K562 (cell line): Measurements from ENCODE around the gene CSE1L. TPM values are rescaled to one million over a fixed set of nuclear protein-coding genes. Genes with fewer than 3 reads are reported as not detected.

Experiments
- ATAC-seq: fragments of 200-7000 bp; cut with Tn5 transposase; 3 replicates; pipeline ENCODE4 v1.9.1; 2020; ENCODE audit warnings: moderate library complexity
- BruUV-seq: library from RNA; stranded (reverse); fragments of 400-500 nt; replicated peaks from 2 replicates; lab custom pipeline; 2021; lab: Mats Ljungman, UMichigan
- CTCF ChIA-PET: fragments of 300-600 bp; formaldehyde crosslinking; extraction: SDS; loops from one replicate; lab custom pipeline; 2021; ENCODE audit warnings: low intra/inter-chr PET ratio; lab: Yijun Ruan, JAX
- POLR2A ChIA-PET: fragments of 300-600, 350-650 bp; sonication (Branson Sonifier 250); formaldehyde crosslinking; extraction: SDS; loops from one replicate; lab custom pipeline; 2021; ENCODE audit warnings: antibody characterized with exemption, inconsistent platforms; lab: Yijun Ruan, JAX
- DNase-seq, 4 experiments: peaks; one replicate each; pipeline versions ENCODE4 v3.0.0 to v3.0.0-alpha.2; 2011 to 2018; ENCODE audit warnings: low spot score in 3 of 4, mixed read lengths in 3 of 4; ENCODE audit errors: extremely low read depth in 1 of 4
- FAIRE-seq: peaks from 2 replicates; lab custom pipeline; 2011; peaks lifted over from hg19 to GRCh38; lab: Jason Lieb, UNC
- H2AFZ ChIP-seq: 2 replicates; pipeline ENCODE4 v1.6.0; 2011; ENCODE audit warnings: low read depth, low read length, control low read depth, inconsistent platforms
- H3K27ac ChIP-seq: fragments of 200-600 bp; 3 replicates; pipeline ENCODE4 v1.8.0; 2011; ENCODE audit warnings: low read depth, mild to moderate bottlenecking, control low read depth, inconsistent platforms, low read length, moderate library complexity, mixed read lengths; ENCODE audit errors: extremely low read depth
- H3K27me3 ChIP-seq, 2 experiments: fragments of 300-600 bp in 1 of 2; 2 replicates in 1 of 2; 3 replicates in 1 of 2; pipeline versions ENCODE4 v1.6.0 to v1.8.0; 2011; ENCODE audit warnings: inconsistent platforms in 2 of 2, low read length in 2 of 2, mild to moderate bottlenecking in 1 of 2, mixed read lengths in 1 of 2, moderate library complexity in 1 of 2; ENCODE audit not compliant: control insufficient read depth in 2 of 2, insufficient read depth in 2 of 2
- H3K36me3 ChIP-seq: fragments of 300-600 bp; 3 replicates; pipeline ENCODE4 v1.8.0; 2011; ENCODE audit warnings: mild to moderate bottlenecking, low read length, inconsistent platforms; ENCODE audit not compliant: control insufficient read depth, insufficient read depth
- H3K4me1 ChIP-seq, 2 experiments: fragments of 200-600 bp in 1 of 2; replicated peaks in 1 of 2; 2 replicates in 1 of 2; 3 replicates in 1 of 2; pipeline versions ENCODE4 v1.5.1 to v1.8.0; 2011; ENCODE audit warnings: inconsistent platforms in 2 of 2, low read length in 2 of 2, mild to moderate bottlenecking in 1 of 2, mixed read lengths in 1 of 2, moderate library complexity in 1 of 2; ENCODE audit not compliant: control insufficient read depth in 2 of 2, insufficient read depth in 2 of 2
- H3K4me2 ChIP-seq: 2 replicates; pipeline ENCODE4 v1.6.1; 2011; ENCODE audit warnings: low read length, control low read depth, inconsistent platforms, mixed read lengths; ENCODE audit not compliant: insufficient read depth
- H3K4me3 ChIP-seq: fragments of 200-600 bp; sonication (generic), shearing (Covaris generic); 2 replicates; pipeline ENCODE4 v1.5.1; 2016; ENCODE audit warnings: control low read depth, inconsistent platforms
- H3K79me2 ChIP-seq: fragments of 200-600 bp; 3 replicates; pipeline ENCODE4 v1.8.0; 2011; ENCODE audit warnings: low read length, inconsistent platforms; ENCODE audit not compliant: control insufficient read depth, insufficient read depth
- H3K9ac ChIP-seq, 2 experiments: 2 replicates each; pipeline versions ENCODE4 v1.6.0 to v1.6.1; 2011; ENCODE audit warnings: low read depth in 2 of 2, low read length in 2 of 2, control low read depth in 1 of 2, inconsistent platforms in 1 of 2, mild to moderate bottlenecking in 1 of 2, mixed read lengths in 1 of 2; ENCODE audit not compliant: insufficient read depth in 1 of 2
- H3K9me1 ChIP-seq: one replicate; pipeline ENCODE4 v1.6.0; 2011; ENCODE audit warnings: inconsistent platforms, mild to moderate bottlenecking, low read length, moderate library complexity; ENCODE audit not compliant: control insufficient read depth, insufficient read depth
- H3K9me3 ChIP-seq: replicated peaks from 2 replicates; pipeline ENCODE4 v1.5.1; 2011; ENCODE audit warnings: low read depth, low read length, inconsistent platforms; ENCODE audit not compliant: control insufficient read depth, insufficient read depth
- H4K20me1 ChIP-seq: replicated peaks from 2 replicates; pipeline ENCODE4 v1.6.1; 2011; ENCODE audit warnings: low read length, inconsistent platforms, mixed read lengths; ENCODE audit not compliant: control insufficient read depth, insufficient read depth
- AFF4 ChIP-seq: sonication (generic); formaldehyde crosslinking; IDR thresholded peaks from 2 replicates; pipeline ENCODE4 v1.8.0; 2023; ENCODE audit warnings: mild to moderate bottlenecking, missing genetic modification reagents
- BMI1 ChIP-seq: fragments of 150-350 bp; IDR thresholded peaks from 2 replicates; pipeline ENCODE4 v1.6.1; 2014; ENCODE audit warnings: low read length
- CBFB ChIP-seq: sonication (generic); formaldehyde crosslinking; IDR thresholded peaks from 2 replicates; pipeline ENCODE4 v1.4.0; 2020; ENCODE audit warnings: mild to moderate bottlenecking, missing genetic modification reagents
- FUS ChIP-seq: fragments of 200-400 bp; formaldehyde crosslinking; optimal IDR thresholded peaks from 2 replicates; pipeline ENCODE3; 2017; ENCODE audit warnings: low read depth, low read length
- MECOM ChIP-seq: fragments of 250-450 bp; sonication (Bioruptor Pico); IDR thresholded peaks from 2 replicates; pipeline ENCODE4 v1.8.0; 2022; ENCODE audit warnings: inconsistent platforms
- NFYB ChIP-seq: IDR thresholded peaks from 2 replicates; pipeline ENCODE4 v1.6.1; 2011; ENCODE audit warnings: mild to moderate bottlenecking, moderate library complexity; ENCODE audit not compliant: insufficient read length; ENCODE audit errors: extremely low read depth
- ZBED1 ChIP-seq: IDR thresholded peaks from 2 replicates; pipeline ENCODE4 v1.6.1; 2014
- ZNF696 ChIP-seq: fragments of 250-450 bp; sonication (Bioruptor Pico); conservative IDR thresholded peaks from 2 replicates; pipeline ENCODE4 v1.4.0; 2020; ENCODE audit warnings: mild to moderate bottlenecking, moderate library complexity
- ZNF764 ChIP-seq: fragments of 250-450 bp; sonication (Bioruptor Pico); IDR thresholded peaks from 2 replicates; pipeline ENCODE4 v1.4.0; 2020; ENCODE audit warnings: low read depth, mild to moderate bottlenecking, moderate library complexity
- ZSCAN29 ChIP-seq: fragments of 450-650 bp; IDR thresholded peaks from 2 replicates; pipeline ENCODE4 v1.6.1; 2017
- ZSCAN32 ChIP-seq: fragments of 450-650 bp; formaldehyde crosslinking; IDR thresholded peaks from 2 replicates; pipeline ENCODE4 v1.4.0; 2020; ENCODE audit warnings: mild to moderate bottlenecking, moderate library complexity
- WGBS: fragments of 100-300 bp; shearing (Covaris generic); methylation state at CpG from one replicate; pipeline ENCODE4 v1.1.6; 2016; ENCODE audit warnings: low coverage, mixed read lengths; ENCODE audit not compliant: insufficient coverage; ENCODE audit errors: missing lambda C conversion rate; 5-methylcytosine and 5-hydroxymethylcytosine counted together
- in situ Hi-C: fragments of 300-500 bp; cut with MboI; formaldehyde crosslinking; loops from 4 replicates; pipeline ENCODE4 v1.15.0; 2018; ENCODE audit warnings: inconsistent platforms, mixed read lengths
- intact Hi-C: fragments of 100-400 bp; cut with micrococcal nuclease; formaldehyde crosslinking; loops from 2 replicates; pipeline ENCODE4 v1.14.2; 2022
- polyA plus RNA-seq, 8 experiments: library from polyadenylated mRNA; depleted of rRNA in 4 of 8; stranded (reverse) in 5 of 8; unstranded in 3 of 8; fragments of >200 nt; fragmentation: Nextera tagmentation in 2 of 8; fragmentation: Illumina TruSeq in 1 of 8; extraction: Ambion mirVana in 2 of 8; extraction: Trizol in 1 of 8; gene quantifications; 2 replicates each; pipeline versions ENCODE4 v1.2.1 to v1.2.3, GENCODE V29; 2011 to 2014; ENCODE audit warnings: inconsistent platforms in 1 of 8, missing spikeins in 1 of 8
- total RNA-seq, 7 experiments: library from RNA; depleted of rRNA in 6 of 7; stranded (reverse); fragments of >200 nt in 6 of 7; fragmentation: Illumina TruSeq in 2 of 7; extraction: Trizol in 2 of 7; gene quantifications; 2 replicates each; pipeline versions ENCODE4 v1.2.1 to v1.2.3, GENCODE V29; 2011 to 2021; ENCODE audit warnings: low replicate concordance in 1 of 7
- TF ChIP-seq, protein P1 (sequence below): IDR thresholded peaks from 2 replicates; pipeline ENCODE4 v1.6.1; 2014; ENCODE audit warnings: antibody characterized with exemption
- TF ChIP-seq, protein P2 (sequence below): sonication (generic); formaldehyde crosslinking; IDR thresholded peaks from 2 replicates; pipeline ENCODE4 v1.8.1; 2022; ENCODE audit warnings: missing genetic modification reagents

The CSE1L gene
- total and polyA plus RNA-seq, 9 of the 15 experiments (the other 6 are each of a cell fraction or from before 2014, with no cell fraction given), result 138 to 280 (median 209) TPM

GRCh38 chr20:49009899-49010631, 36.0 kb upstream of the CSE1L start:
- peaks cover 75% of the 10 kb centered on the region; the same call in 2 of the 3 replicates for H3K36me3 ChIP-seq
- H3K9ac ChIP-seq, result peak overlapping the region in 1 of 2 experiments; percentile 27; a peak in 1 of 4 replicates
- no peaks in the 10 kb centered on the region for H3K4me1 ChIP-seq
- CTCF ChIA-PET, result no interaction called here
- no peaks in the 10 kb centered on the region for H3K9me3 ChIP-seq
- no peak overlapping the region for H3K4me2 ChIP-seq
- FAIRE-seq (no peak), DNase-seq (no peak), ATAC-seq (no peak)
- POLR2A ChIA-PET, result interaction anchor here (0.6 kb wide), 1 partner anchor 134 kb away, joined by 3 read pairs; no protein-coding TSS in a partner anchor
- no TSS peak for BruUV-seq
- H3K27me3 ChIP-seq, result no peaks in the 10 kb centered on the region
- H3K4me3 ChIP-seq, result no peak overlapping the region
- in situ Hi-C loops, result no loop called here
- no peaks in the 10 kb centered on the region for H4K20me1 ChIP-seq
- no peaks in the 10 kb centered on the region for H3K79me2 ChIP-seq
- 89% methylated on average over 12 of the region's 12 CpGs for WGBS
- H3K9me1 ChIP-seq, result no peaks in the 10 kb centered on the region
- no peak overlapping the region for H2AFZ ChIP-seq
- H3K27ac ChIP-seq, result no peak overlapping the region; the same call in 2 of the 3 replicates
- intact Hi-C loops, result no loop called here
- no peak for TF ChIP-seq ZSCAN29
- no peak for TF ChIP-seq ZSCAN32 (CRISPR knock-in tag)
- TF ChIP-seq AFF4, result no peak
- no peak for TF ChIP-seq ZBED1
- TF ChIP-seq CBFB (CRISPR knock-in tag), result no peak
- no peak for TF ChIP-seq ZNF696 (CRISPR knock-in tag)
- no peak for TF ChIP-seq MECOM (CRISPR knock-in tag)
- TF ChIP-seq NFYB, result no peak
- TF ChIP-seq BMI1, result no peak
- no peak for TF ChIP-seq FUS
- TF ChIP-seq, protein P1, sequence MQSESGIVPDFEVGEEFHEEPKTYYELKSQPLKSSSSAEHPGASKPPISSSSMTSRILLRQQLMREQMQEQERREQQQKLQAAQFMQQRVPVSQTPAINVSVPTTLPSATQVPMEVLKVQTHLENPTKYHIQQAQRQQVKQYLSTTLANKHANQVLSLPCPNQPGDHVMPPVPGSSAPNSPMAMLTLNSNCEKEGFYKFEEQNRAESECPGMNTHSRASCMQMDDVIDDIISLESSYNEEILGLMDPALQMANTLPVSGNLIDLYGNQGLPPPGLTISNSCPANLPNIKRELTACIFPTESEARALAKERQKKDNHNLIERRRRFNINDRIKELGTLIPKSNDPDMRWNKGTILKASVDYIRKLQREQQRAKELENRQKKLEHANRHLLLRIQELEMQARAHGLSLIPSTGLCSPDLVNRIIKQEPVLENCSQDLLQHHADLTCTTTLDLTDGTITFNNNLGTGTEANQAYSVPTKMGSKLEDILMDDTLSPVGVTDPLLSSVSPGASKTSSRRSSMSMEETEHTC, result no peak
- TF ChIP-seq ZNF764 (CRISPR knock-in tag), result no peak
- TF ChIP-seq, protein P2, sequence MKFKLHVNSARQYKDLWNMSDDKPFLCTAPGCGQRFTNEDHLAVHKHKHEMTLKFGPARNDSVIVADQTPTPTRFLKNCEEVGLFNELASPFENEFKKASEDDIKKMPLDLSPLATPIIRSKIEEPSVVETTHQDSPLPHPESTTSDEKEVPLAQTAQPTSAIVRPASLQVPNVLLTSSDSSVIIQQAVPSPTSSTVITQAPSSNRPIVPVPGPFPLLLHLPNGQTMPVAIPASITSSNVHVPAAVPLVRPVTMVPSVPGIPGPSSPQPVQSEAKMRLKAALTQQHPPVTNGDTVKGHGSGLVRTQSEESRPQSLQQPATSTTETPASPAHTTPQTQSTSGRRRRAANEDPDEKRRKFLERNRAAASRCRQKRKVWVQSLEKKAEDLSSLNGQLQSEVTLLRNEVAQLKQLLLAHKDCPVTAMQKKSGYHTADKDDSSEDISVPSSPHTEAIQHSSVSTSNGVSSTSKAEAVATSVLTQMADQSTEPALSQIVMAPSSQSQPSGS, result no peak
